Measurements from ENCODE around the gene KLHDC7B. TPM values are rescaled to one million over a fixed set of nuclear protein-coding genes. Genes with fewer than 3 reads are reported as not detected.

KLHDC7B gene
- total RNA-seq, 1 donor from 2014 or later = not detected

DNA sequence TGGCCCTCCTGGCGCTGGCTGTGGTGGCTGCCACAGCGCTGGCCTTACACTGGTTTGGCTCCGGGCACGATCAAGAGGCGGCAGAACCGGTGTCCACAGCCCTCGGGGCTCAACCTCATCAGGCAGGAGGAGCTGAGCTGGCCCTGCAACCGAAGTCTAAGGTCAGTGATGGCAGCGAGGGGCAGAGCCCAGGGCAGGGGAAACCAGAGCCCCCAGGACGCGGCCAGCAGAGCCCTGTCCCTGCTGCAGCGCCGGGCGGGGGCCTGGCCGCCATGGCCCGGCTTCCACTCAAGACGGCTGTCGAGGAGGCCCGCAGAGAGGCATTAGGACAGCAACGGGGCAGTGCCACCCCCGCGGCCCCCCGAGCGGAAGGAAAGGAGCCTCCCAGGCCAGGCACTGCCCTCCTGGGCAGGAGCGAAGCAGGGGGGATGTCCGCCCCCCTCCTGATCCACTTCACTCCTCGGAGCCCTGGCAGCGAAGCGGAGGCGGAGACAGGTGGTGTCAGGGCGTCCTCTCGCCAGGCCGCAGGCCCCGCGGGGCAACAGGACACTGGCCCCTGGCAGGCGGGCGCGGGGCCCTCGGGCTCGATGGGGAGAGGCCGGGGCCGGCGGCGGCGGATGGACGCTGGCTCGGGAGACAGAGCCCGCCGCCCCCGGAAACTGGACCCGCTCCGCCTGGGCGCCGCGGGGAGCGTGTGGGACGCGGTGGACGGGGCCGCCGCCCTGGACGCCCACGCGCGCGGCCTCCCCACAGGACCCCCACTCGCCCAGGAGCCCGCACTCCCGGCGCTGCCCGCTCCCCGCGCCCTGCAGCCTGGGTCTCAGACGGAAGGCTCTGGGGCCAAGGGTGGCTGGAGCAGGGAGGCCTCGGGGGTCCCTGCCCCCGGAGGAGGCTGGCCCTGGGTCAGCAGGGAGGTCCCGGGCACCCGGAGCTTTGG lies 895 bp downstream of the KLHDC7B start:
- FAIRE-seq = no peak
- peak; percentile 26 to 40 for DNase-seq (ENCODE audit: low spot score in 2 of 2)

DNA sequence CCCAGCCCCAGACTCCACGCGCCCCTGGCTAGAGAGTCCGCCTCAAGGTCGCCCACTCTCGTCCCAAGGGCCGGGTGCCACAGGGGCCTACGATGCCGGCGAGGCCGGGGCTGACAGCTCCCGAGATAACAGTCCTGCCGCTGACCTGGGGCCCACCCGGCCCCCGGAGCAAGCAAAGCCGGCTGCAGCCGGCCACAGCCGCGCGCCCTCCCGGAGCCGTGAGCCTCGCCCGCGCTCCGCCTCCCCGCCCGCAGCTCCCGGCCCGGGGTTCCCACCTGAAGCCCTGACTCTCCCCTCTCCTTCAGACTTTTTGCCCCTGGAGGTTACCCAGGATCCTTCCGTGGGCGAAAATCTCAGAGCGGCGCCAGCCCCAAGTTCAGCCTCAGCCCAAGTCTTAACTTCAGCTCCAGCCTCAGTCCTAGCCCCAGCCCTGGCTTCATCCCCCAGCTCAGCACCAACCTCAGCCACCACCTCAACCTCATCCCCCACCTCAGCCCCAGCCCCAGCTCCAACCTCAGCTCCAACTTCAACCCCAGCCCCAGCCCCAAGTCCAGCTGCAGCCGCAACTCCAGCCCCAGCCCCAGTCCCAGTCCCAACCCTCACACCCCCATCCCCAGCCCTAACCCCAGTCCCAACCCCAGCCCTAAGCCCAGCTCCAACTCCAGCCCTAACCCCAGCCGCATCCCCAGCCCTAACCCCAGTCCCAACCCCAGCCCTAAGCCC lies 1.7 kb downstream of the KLHDC7B start:
- FAIRE-seq = no peak

DNA sequence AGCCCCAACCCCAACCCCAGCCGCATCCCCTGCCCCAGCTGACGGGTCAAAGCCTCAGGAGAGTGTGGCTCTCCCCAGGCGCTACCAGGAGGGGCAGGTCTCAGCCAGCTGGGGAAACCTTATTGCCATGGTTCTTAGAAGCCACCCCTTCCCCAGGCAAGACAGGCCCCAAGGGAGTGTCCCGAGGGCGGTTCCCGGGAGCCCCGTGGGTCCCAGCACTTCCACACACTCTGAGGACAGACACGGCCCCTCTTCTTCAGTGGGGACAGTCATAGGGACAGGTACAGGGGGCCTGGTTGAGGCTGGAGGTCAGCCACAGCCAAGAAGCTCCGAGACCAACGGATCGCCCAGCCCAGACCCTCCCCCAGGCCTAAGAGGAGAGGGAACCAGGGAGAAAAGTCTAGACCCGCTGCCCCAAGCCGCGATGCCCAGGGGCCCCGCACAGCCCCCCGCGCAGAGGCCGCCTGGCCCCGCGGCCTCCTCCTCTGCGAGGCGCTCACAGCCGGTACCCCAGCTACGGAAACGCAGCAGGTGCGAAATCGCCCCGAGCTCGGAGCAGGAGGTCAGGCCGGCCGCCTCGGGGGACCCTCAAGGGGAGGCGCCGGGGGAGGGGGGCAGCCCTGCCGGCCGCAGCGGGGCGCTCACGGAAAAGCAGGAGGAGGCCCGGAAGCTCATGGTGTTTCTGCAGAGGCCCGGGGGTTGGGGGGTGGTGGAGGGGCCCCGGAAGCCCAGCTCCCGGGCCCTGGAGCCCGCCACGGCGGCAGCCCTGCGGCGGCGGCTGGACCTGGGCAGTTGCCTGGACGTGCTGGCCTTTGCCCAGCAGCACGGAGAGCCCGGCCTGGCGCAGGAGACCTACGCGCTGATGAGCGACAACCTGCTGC lies 2.6 kb downstream of the KLHDC7B start:
- DNase-seq (ENCODE audit: low spot score in 2 of 2) = peak; percentile 55 to 57

More for the DNA sequence above, 1.7 kb downstream of the KLHDC7B start:
- DNase-seq (ENCODE audit: low spot score in 2 of 2) = peak; percentile 32 to 42

DNA sequence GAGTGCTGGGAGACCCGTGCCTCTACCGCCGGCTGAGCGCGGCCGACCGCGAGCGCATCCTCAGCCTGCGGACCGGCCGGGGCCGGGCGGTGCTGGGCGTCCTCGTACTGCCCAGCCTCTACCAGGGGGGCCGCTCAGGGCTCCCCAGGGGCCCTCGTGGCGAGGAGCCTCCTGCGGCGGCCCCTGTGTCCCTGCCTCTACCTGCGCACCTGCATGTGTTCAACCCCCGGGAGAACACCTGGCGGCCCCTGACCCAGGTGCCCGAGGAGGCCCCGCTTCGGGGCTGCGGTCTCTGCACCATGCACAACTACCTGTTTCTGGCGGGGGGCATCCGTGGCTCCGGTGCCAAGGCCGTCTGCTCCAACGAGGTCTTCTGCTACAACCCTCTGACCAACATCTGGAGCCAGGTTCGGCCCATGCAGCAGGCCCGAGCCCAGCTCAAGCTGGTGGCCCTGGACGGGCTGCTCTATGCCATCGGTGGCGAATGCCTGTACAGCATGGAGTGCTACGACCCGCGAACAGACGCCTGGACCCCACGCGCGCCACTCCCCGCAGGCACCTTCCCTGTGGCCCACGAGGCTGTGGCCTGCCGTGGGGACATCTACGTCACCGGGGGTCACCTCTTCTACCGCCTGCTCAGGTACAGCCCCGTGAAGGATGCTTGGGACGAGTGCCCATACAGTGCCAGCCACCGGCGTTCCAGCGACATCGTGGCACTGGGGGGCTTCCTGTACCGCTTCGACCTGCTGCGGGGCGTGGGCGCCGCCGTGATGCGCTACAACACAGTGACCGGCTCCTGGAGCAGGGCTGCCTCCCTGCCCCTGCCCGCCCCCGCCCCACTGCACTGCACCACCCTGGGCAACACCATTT lies 3.5 kb downstream of the KLHDC7B start:
- DNase-seq (ENCODE audit: low spot score in 2 of 2) (peak in 1 of 2 donors; percentile 28), FAIRE-seq (no peak)

More for the DNA sequence above, 2.6 kb downstream of the KLHDC7B start:
- no peak for FAIRE-seq

DNA sequence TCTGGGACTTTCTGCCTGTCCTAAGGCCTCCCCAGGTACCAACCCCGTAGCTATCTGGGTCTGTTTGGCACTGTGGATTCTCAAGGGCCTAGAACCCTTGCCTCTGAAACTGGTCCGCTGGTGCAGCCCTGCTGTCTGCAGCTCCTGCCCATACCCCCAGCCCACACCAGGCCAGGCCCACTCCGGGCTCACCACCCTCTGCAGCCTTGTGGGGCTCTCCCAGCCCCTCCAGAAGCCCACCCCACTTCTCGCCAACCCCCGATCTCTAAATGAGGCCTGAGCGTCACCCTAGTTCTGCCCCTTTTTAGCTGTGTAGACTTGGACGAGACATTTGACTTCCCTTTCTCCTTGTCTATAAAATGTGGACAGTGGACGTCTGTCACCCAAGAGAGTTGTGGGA lies 4.7 kb downstream of the KLHDC7B start:
- FAIRE-seq (no peak), DNase-seq (ENCODE audit: low spot score in 2 of 2) (no peak)

DNA sequence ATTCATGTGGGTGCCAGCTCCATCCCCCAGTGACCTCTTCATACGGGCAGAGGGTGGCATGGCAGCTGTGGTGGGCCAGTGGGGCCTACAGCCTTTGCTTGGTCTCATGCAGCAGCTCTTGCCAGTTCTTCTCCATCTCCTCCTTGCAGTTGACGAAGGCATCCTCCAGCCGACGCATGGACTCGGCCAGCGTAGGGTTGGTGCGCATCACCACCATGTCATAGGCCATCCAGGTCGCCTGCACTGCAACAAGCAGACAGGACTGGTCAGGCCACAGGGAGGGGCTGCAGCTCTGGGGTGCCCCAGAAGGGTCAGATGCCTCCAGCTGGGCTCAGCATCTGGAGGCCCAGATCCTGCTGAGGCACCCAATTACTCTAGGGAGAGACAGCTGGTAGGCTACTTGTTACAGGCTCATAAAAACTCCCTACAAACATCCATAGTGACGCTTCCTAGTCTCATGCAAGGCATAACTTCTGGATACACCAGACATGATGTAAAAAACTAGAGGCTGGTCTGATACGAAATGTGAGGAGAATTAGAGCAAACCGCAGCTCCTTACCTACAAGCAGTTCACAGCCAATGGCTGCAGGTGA lies 5.6 kb downstream of the KLHDC7B start:
- DNase-seq (ENCODE audit: low spot score in 2 of 2) = no peak
- no peak for FAIRE-seq

DNA sequence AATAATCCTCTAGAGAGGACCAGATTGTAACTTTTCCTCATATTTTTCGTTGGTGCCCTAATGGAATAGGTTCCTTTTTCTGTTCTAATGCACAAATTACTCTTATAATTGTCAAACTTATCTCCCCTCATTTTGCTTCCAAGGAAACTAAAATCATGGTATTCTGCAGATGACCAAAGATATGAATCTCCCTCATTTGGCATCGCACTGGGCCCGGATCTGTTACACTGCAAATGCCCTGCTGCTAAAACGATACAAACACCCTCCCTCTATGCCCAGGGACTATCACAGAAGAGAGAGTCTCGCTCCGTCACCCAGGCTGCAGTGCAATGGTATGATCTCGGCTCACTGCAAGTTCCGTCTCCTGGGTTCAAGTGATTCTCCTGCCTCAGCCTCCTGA lies 7.6 kb downstream of the KLHDC7B start:
- DNase-seq (ENCODE audit: low spot score in 2 of 2) (no peak), FAIRE-seq (no peak)

DNA sequence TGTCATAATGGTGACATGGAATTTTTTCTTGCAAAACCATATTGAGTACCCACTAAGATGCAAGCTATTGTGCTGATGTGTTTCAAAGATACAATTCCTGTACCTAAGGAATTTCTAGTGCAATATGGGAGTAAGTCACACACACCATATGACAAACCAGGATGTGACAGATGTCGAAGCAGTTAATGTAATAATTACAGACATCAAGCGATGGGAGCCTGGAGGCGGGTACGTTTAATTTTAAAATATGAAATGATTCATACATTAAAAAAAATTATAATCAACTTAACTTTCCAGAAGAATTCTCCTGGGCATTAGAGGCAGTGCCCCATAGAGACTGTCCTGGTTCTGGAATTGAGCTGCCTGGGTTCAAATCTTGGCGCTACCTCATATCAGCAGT lies 11.0 kb downstream of the KLHDC7B start:
- DNase-seq (ENCODE audit: low spot score in 2 of 2) (no peak), FAIRE-seq (no peak)

DNA sequence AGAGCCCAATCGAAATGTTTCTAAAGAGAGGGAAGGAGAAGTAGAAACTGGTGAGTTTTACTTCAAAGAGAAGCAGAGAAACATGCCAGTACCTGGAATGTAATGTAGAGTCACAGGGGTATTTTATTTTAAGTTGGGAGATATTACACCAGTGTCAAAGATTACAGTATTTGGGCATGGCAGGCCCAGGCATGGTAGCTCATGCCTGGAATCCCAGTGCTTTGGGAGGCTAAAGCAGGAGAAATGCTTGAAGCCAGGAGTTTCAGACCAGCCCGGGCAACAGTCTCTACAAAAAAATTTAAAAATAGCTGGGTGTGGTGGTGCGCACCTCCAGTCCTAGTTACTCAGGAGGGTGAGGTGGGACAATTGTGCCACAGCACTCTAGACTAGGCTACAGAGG lies 14.3 kb downstream of the KLHDC7B start:
- DNase-seq (ENCODE audit: low spot score in 2 of 2) (no peak), FAIRE-seq (no peak)

DNA sequence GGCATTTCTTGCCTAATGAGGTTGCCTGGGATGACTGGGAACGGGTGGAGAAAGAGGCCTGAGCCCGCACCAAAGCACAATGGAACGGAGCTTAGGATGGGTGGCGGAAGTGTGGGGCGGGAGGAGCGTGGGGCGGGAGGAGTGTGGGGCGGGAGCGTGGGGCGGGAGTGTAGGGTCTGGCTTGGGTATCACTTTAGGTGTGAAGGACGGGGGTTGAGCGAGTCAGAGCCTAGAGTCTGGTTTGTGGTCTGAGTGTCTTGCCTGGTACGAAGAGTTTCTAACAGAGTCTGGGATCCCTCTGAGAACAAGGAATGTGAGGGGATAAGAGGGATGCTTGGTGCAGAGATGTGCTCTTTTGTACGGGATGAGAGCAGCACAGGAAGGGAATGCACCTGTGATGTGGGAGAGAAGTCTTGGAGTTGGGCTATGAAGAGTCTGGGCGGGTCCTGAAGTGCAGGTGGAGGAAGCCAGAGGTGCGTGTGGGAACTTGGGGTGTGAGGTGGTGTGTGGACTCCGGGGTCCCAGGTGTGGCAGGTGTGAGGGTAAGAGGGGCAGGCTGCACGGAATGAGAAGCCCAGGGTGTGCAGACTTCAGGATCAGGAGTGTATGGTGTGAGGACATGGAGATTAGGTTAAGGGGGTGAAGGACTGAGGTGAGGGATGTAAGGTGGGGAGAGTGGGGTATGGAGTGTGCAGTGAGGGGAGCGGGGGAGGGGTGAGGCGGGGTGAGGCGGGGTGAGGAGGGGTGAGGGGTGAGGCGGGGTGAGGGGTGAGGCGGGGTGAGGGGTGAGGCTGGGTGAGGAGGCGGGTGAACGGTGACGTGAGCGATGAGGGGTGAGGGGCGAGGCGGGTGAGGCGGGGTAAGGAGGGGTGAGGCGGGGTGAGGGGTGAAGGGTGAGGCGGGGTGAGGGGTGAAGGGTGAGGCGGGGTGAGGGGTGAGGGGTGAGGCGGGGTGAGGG lies 16.0 kb downstream of the KLHDC7B start:
- DNase-seq (ENCODE audit: low spot score in 2 of 2) = no peak
- no peak for FAIRE-seq

DNA sequence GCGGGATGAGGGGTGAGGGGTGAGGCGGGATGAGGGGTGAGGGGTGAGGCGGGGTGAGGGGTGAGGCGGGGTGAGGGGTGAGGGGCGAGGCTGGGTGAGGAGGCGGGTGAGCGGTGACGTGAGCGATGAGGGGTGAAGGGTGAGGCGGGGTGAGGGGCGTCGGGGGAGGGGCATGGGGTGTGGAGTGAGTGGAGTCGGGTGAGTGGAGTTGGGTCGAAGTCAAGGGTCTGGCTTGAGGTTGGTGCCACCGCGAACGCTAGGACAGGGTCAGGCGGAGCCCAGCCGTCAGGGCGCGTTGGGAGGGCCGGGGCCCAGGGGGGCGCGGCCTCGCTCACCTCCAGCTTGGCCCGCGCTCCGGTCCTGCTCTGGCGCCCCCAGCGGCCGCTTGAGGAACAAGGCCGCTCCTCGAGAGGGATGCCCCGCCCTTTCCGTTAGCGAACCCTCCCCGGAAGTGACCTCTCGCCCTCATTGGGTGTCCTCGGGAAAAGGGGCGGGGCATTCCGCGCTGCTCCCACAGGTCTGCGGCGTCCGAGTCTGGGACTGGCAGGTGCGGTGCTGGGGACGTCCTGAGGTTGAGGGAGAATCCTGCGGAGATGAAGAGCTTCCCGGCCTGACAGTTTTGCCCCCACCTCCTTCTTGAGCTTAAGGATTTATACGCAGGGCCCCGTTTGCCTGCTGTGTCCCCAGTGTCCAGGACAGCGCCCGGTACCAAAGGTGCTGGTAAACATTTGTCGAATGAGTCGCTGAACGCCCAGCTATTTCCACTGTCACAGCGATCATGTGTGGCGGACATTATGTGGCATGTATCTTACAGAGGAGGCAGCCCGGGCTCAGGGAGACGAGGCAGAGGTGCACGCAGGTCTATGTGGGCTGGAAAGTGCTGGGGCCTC lies 17.1 kb downstream of the KLHDC7B start, which contains the start of gene SYCE3:
Gene SYCE3, minus strand, starts transcription at position 397 of the 890 bp plus-strand sequence. CDS start 6,514 bp downstream, outside the sequence.
- no peak for FAIRE-seq
- DNase-seq (ENCODE audit: low spot score in 2 of 2) = peak; percentile 90 to 97

DNA sequence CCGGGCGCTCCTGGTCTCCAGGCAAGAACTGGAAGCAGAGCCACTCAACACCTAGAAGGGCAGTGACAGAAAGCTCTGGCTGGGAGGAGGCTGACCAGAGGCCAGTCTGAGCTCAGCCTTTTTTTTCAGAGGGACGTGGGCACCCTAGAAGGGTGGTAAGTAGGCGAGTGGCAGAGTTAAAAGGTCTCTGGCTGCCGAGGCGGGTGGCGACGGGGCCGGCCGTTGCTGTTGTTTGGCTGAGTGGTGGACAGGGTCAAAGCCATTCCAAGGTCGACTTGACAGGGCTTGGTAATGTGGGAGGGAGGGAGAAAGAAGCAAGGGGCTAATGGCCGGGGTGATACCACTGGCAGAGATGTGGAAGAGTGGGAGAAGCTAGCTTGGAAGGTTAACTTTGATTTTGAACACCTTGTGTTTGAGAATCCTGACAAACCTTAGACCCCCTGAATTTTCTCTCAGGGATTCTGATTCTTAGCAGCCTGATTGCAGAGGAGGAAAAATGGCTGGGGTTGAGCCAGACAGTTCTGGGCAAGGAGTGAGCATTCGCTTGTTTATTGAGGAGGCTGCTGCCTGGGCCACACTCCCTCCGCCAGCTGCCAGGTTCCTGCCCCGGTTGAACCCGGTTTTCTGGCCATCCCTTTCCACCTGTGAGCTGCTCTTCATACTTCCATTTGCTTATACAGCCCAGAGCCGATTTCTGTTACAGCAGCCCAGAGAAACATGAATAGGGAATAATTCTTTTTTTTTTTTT lies 17.9 kb downstream of the KLHDC7B start:
- no peak for FAIRE-seq
- no peak for DNase-seq (ENCODE audit: low spot score in 2 of 2)

DNA sequence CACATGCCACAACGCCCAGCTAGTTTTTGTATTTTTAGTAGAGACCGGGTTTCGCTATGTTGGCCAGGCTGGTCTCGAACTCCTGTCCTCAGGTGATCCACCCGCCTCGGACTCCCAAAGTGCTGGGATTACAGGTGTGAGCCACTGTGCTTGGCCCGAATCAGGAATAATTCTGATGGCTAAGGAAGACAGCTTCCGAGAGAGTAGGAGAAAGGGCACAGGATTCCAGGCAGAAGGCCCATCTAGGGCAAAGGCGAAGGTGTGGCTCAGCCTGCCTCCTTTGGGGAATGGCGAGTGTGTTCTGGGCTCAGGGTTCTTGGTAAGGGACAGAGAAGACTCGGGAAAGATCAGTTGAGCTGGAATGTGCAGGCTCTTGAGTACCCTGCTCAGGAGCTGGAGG lies 18.6 kb downstream of the KLHDC7B start:
- FAIRE-seq = no peak

DNA sequence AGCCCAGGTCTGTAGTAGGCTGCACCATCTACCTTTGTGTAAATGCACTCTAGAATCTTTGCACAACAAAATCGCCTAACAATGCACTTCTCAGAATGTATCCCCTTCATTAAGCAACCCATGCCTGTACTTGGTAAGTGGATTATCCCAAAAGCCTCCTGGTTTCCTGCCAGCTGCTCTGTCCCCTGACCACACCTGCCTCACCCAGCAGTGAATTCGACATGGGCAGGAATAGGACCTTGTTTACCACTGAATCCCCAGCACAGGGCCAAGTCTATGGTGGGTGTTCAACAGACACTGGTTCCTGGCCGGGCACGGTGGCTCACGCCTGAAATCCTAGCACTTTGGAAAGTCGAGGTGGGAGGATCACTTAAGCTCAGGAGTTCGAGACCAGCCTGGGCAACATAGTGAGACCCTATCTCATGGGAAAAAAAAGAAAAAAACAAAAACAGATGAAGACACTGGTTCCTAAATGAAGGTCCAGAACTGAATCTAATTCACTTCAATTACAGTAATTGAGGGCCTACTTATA lies 22.1 kb downstream of the KLHDC7B start:
- FAIRE-seq = no peak
- DNase-seq (ENCODE audit: low spot score in 2 of 2) = no peak

More for the DNA sequence above, 18.6 kb downstream of the KLHDC7B start:
- DNase-seq (ENCODE audit: low spot score in 2 of 2) = no peak

DNA sequence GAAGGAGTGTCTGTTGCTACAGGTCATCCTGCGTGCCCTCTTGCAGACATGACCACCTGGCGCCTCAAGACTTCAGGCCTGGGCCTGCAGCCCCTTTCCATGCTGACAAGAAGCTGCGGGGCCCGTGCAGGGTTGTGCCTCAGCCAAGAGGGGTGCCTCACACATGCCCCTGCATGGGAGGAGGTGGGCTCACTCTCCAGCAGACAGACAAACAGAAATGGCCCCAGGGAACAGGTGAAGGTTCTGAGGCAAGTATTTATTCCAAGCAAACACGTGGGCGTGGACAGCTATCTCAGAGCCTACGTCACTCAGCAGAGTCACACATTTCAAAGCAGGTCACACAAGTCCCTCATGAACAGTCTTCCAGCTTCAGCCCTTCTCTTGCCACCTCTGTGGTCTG lies 22.9 kb downstream of the KLHDC7B start:
- DNase-seq (ENCODE audit: low spot score in 2 of 2) (no peak), FAIRE-seq (no peak)

DNA sequence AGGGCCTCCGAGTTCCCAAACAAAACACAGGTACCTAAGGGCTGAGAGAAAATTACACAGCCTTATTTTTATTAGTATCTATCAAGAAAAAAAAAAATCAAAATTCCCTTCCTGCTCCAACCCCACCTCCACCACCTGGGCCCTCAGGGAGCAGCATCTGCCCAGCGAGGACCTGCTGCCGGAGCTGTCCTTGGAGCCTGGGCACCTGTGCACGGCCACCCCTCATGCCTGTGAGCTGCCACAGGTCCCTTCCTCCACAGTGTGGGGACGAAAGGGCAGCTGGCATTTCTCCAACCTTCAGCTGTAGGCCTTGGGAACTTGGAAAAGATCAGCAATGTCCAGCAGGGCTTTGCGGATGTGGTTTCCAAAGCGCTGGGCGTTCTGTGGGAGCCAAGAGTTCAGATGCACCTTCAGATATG lies 23.4 kb downstream of the KLHDC7B start:
- no peak for FAIRE-seq

More for the DNA sequence above, 23.4 kb downstream of the KLHDC7B start:
- no peak for DNase-seq (ENCODE audit: low spot score in 2 of 2)

Data from frontal cortex (tissue), 4 donors.